H1 (cell line): ENCODE results near the gene ASAP3.

ENCODE experiments used
- CTCF ChIP-seq, 3 experiments: IDR thresholded peaks; 1 replicate in 2 of 3; 2 replicates in 1 of 3; pipeline versions ENCODE4 v1.5.1 to v1.6.1; 2011; ENCODE audit warnings: low read length in 3 of 3, mild to moderate bottlenecking in 3 of 3, inconsistent platforms in 2 of 3, low read depth in 1 of 3, moderate library complexity in 1 of 3; ENCODE audit not compliant: insufficient read depth in 1 of 3; ENCODE audit errors: control extremely low read depth in 1 of 3
- GABPA ChIP-seq: IDR thresholded peaks from 2 replicates; pipeline ENCODE4 v1.6.1; 2011; ENCODE audit warnings: mild to moderate bottlenecking, low read length, moderate library complexity, borderline replicate concordance; ENCODE audit not compliant: insufficient read depth
- POLR2A ChIP-seq, 2 experiments: IDR thresholded peaks; 1 replicate in 1 of 2; 2 replicates in 1 of 2; pipeline ENCODE4 v1.6.1; 2011; ENCODE audit warnings: low read depth in 2 of 2, low read length in 2 of 2, mild to moderate bottlenecking in 2 of 2; ENCODE audit errors: control extremely low read depth in 1 of 2

- TF ChIP-seq CTCF (IDR thresholded peaks at IDR 0.05; ENCODE audit: control extremely low read depth in 1 of 3, insufficient read depth in 1 of 3, low read depth in 1 of 3, low read length in 3 of 3) = peak in 1 of 3 experiments; percentile 5; a peak in 1 of 4 replicates
- no peak for TF ChIP-seq POLR2A (IDR thresholded peaks at IDR 0.05; ENCODE audit: control extremely low read depth in 1 of 2, low read depth in 2 of 2, low read length in 2 of 2)
- no peak for TF ChIP-seq GABPA
Measured at GRCh38 chr1:23466423-23466989, 17.5 kb downstream of the ASAP3 start.
